ENCODE data around the gene DHCR24. TPM values are rescaled to one million over a fixed set of nuclear protein-coding genes. Genes with fewer than 3 reads are reported as not detected.

The DHCR24 gene
- total RNA-seq, 1 donor from 2014 or later, result 12.8 TPM

DNA sequence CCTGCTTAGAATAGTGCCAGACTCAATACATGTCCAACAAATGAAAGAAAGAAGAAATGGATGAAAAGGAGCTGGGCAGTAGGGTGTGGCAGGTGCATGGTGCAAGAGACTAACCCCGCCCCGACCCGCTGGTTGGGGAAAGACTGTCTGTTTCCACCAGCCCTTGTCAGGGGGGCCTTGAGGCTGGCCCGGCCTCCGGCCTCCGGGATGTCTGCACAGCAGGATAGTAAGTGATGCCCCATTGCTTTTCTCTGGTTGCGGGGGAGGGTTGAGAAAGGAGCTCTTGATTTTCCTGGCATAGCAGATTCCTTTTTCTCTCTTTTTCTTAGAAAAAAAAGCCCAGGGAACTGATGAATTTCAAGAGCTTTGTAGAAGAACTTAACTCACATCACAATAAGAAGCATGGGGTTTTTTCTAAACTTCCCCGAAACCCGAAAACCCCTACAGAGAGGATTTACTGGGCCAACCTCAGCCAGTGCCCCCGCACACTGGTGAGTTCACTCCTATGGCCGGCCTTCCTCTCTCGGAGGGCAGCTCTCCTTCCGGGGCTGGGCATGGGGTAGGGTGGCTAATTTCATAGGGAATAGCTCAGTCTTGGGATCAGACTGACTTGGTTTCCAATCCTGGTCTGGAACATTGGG is 73.4 kb downstream of the DHCR24 start:
- Histone ChIP-seq H3K4me3 (no peak overlapping the region), H3K36me3 (no peaks in the 10 kb centered on the region), H3K27me3 (ENCODE audit: low read depth) (peaks cover 14% of the 10 kb centered on the region), H3K9me3 (replicated peaks) (no peaks in the 10 kb centered on the region), H3K27ac (replicated peaks) (no peak overlapping the region), H3K4me1 (no peaks in the 10 kb centered on the region)
- intact Hi-C loops (cut with micrococcal nuclease), result no loop called here
- TF ChIP-seq, protein P1, sequence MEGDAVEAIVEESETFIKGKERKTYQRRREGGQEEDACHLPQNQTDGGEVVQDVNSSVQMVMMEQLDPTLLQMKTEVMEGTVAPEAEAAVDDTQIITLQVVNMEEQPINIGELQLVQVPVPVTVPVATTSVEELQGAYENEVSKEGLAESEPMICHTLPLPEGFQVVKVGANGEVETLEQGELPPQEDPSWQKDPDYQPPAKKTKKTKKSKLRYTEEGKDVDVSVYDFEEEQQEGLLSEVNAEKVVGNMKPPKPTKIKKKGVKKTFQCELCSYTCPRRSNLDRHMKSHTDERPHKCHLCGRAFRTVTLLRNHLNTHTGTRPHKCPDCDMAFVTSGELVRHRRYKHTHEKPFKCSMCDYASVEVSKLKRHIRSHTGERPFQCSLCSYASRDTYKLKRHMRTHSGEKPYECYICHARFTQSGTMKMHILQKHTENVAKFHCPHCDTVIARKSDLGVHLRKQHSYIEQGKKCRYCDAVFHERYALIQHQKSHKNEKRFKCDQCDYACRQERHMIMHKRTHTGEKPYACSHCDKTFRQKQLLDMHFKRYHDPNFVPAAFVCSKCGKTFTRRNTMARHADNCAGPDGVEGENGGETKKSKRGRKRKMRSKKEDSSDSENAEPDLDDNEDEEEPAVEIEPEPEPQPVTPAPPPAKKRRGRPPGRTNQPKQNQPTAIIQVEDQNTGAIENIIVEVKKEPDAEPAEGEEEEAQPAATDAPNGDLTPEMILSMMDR (IDR thresholded peaks at IDR 0.05; ENCODE audit: borderline replicate concordance), result no peak
- no peak for DNase-seq

- intact Hi-C loops (cut with micrococcal nuclease), result no loop called here
- H3K27ac ChIP-seq (replicated peaks), result no peak overlapping the region
- H3K9me3 ChIP-seq (replicated peaks), result no peaks in the 10 kb centered on the region
- H3K27me3 ChIP-seq (ENCODE audit: low read depth), result peaks cover 14% of the 10 kb centered on the region
- TF ChIP-seq, protein P1 (IDR thresholded peaks at IDR 0.05; ENCODE audit: borderline replicate concordance), result no peak
- no peak overlapping the region for H3K4me3 ChIP-seq
- DNase-seq, result no peak
- no peaks in the 10 kb centered on the region for H3K36me3 ChIP-seq
- no peaks in the 10 kb centered on the region for H3K4me1 ChIP-seq
These were observed 74.1 kb downstream of the DHCR24 start for GRCh38 chr1:54812801-54813484.

DNA sequence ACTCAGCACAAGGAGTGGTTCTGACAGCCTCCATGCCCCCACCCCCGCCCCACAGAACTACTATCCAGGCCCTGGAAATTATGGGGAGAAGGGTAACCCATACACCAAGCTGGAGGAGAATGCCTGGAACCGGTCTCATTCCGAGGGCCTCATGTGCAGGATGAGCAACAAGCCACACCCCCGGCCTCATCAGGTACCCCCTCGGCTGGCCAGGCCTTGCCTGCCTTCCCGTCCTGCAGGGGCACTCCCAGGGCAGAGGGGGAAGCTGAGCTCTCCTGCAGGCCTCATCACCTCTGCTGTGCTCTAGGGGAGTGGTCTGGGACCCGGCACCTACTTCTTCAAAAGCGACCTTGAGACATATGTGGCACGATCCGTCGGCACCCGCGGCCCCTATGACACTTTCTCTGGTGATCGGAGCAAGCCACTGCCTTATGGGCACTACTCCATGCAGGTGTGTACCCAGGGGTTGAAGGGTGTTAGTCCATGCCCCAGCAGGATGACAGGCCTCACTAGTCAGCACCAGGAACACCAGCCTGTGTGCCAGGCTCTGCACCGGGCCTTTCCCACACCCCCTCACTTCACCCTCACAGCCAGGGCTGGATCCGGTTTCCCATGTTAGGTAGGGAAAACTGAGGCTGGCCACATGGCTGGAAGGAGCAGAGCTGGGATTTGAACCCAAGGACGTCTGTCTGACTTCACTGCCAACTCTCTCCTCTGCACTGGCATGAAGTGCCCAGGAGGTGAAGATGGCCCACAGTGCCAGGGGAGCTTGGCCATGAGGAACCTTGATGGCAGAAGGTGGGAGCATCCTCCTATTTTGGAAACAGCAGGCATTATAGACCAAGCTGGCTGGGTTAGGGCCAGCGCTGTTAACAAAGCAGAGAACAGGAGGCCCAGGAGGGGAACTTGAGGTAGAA is 75.0 kb downstream of the DHCR24 start:
- H3K4me1 ChIP-seq, result no peaks in the 10 kb centered on the region
- TF ChIP-seq, protein P1 (IDR thresholded peaks at IDR 0.05; ENCODE audit: borderline replicate concordance), result no peak
- no peak for DNase-seq
- peaks cover 14% of the 10 kb centered on the region for H3K27me3 ChIP-seq (ENCODE audit: low read depth)
- no peaks in the 10 kb centered on the region for H3K9me3 ChIP-seq (replicated peaks)
- H3K4me3 ChIP-seq, result no peak overlapping the region
- intact Hi-C loops (cut with micrococcal nuclease), result no loop called here
- no peak overlapping the region for H3K27ac ChIP-seq (replicated peaks)
- no peaks in the 10 kb centered on the region for H3K36me3 ChIP-seq

DNA sequence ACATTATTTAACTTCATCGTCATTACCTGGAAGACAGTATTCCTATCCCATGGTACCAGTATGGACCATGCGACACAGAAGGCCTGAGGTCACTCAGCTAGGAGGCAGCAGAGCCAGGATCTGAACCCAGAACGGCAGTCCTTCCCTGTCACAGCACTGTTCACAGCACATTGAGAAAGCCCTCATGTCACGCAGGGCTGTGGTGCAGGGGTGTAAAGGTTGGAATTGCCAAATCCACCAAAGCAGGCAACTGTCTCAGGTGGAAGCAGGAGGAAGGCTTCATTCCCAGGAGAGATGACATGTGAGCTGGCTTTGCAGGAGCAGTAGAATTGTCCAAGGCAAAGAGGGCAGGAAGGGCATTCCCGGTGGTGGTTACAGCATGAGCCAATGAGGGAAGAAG is 75.9 kb downstream of the DHCR24 start:
- Histone ChIP-seq H3K27me3 (ENCODE audit: low read depth) (peaks cover 16% of the 10 kb centered on the region), H3K4me1 (no peaks in the 10 kb centered on the region), H3K27ac (replicated peaks) (no peak overlapping the region), H3K36me3 (no peaks in the 10 kb centered on the region), H3K9me3 (replicated peaks) (no peaks in the 10 kb centered on the region), H3K4me3 (no peak overlapping the region)
- DNase-seq, result no peak
- intact Hi-C loops (cut with micrococcal nuclease), result no loop called here
- TF ChIP-seq, protein P1 (IDR thresholded peaks at IDR 0.05; ENCODE audit: borderline replicate concordance), result no peak

- DNase-seq, result peak; percentile 45
- no peaks in the 10 kb centered on the region for H3K4me1 ChIP-seq
- TF ChIP-seq, protein P1 (IDR thresholded peaks at IDR 0.05; ENCODE audit: borderline replicate concordance), result peak; percentile 81
- H3K36me3 ChIP-seq, result no peaks in the 10 kb centered on the region
- peaks cover 23% of the 10 kb centered on the region for H3K27me3 ChIP-seq (ENCODE audit: low read depth)
- intact Hi-C loops (cut with micrococcal nuclease), result no loop called here
- no peak overlapping the region for H3K4me3 ChIP-seq
- H3K9me3 ChIP-seq (replicated peaks), result no peaks in the 10 kb centered on the region
- no peak overlapping the region for H3K27ac ChIP-seq (replicated peaks)
These were observed 76.6 kb downstream of the DHCR24 start for GRCh38 chr1:54810153-54810942.
